Muscle of arm (tissue), 14 donors: ENCODE measurements around the gene MGAT4A. TPM values are rescaled to one million over a fixed set of nuclear protein-coding genes. Genes with fewer than 3 reads are reported as not detected.

Source experiments
- DNase-seq: peaks from one replicate; pipeline ENCODE4 v3.0.0-alpha.2; 2013
- long read RNA-seq, 11 donors: transcript quantifications; one replicate each; lab custom pipeline, GENCODE V29; 2026
- polyA plus RNA-seq, 12 donors: library from polyadenylated mRNA; unstranded; fragments of 120-200 nt; gene quantifications; one replicate each; pipeline ENCODE4 v1.2.1, GENCODE V29; 2013; ENCODE audit not compliant: insufficient read length in 12 of 12

The MGAT4A gene
- 1 to 10 TPM in 11 of 12 donors, not detected in 1; 3.9 to 9.0 (median 6.1) TPM for polyA plus RNA-seq
- long read RNA-seq, donor 1, full-length matches to known transcripts: 4 of 4 reads
- long read RNA-seq, donor 1, partial matches to known transcripts: 0 of 4 reads
- long read RNA-seq, donor 1, other reads (novel, unspliced or antisense): 0 of 4 reads
- long read RNA-seq, donor 2: 0 reads
- long read RNA-seq, donor 3: 0 reads
- long read RNA-seq, donor 4: 0 reads
- long read RNA-seq, donor 5: 0 reads
- long read RNA-seq, donor 6: 0 reads
- long read RNA-seq, donor 7: 0 reads
- long read RNA-seq, donor 8, full-length matches to known transcripts: 1 of 1 reads
- long read RNA-seq, donor 8, partial matches to known transcripts: 0 of 1 reads
- long read RNA-seq, donor 8, other reads (novel, unspliced or antisense): 0 of 1 reads
- long read RNA-seq, donor 9, full-length matches to known transcripts: 1 of 1 reads
- long read RNA-seq, donor 9, partial matches to known transcripts: 0 of 1 reads
- long read RNA-seq, donor 9, other reads (novel, unspliced or antisense): 0 of 1 reads
- long read RNA-seq, donor 10, full-length matches to known transcripts: 2 of 2 reads
- long read RNA-seq, donor 10, partial matches to known transcripts: 0 of 2 reads
- long read RNA-seq, donor 10, other reads (novel, unspliced or antisense): 0 of 2 reads
- long read RNA-seq, donor 11, full-length matches to known transcripts: 1 of 1 reads
- long read RNA-seq, donor 11, partial matches to known transcripts: 0 of 1 reads
- long read RNA-seq, donor 11, other reads (novel, unspliced or antisense): 0 of 1 reads

DNA sequence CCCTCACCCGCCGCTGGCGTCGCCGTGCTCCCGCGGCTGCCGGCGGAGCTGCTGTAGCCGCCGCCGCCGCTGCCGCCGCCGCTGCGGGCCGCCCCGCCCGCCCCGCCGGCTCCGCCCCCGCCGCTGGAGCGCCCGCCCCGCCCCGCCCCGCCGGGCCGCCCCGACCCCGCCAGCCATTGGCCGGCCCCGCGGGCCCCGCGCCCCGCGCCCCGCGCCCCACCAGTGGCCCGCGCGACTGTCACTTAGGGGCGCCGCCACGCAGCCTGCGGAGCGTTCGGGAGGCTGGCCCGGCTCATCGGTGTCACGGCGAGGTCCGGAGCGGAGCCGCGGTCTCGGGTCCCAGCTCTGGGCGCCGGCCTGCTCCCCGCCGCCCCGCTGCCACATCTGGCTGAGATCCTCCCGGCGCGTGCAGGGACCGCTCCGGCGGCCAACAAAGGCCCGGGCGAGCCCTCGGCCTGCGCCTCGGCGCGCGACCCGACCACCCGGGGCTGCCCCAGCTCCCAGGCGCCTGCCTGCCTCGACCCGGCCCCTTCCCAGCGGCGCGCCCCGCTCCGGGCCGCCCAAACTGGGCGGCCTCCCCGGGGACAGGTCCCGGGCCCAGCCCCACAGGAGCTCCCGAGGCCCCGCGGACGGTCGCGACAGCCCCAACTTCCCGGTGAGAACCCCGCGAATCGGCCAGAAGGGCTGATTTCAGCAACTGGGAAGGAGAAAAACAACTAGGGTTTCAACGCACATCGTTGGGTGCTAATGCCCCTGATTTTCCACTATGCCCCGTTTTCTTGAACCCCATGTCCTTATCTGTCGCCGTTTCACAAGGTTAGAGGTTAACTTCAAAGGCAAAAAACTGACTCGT lies at the start of gene MGAT4A:
TSS of gene MGAT4A (minus strand) at position 92 of the 853 bp plus-strand sequence. CDS start 4,800 bp downstream, outside the sequence.
- no peak for DNase-seq

- no peak for DNase-seq
Measured at GRCh38 chr2:98778741-98779483, 48.0 kb upstream of the MGAT4A start.

GRCh38 chr2:98778151-98778550 lies 47.2 kb upstream of the MGAT4A start:
- no peak for DNase-seq

GRCh38 chr2:98777710-98778109 lies 46.8 kb upstream of the MGAT4A start:
- no peak for DNase-seq

DNA sequence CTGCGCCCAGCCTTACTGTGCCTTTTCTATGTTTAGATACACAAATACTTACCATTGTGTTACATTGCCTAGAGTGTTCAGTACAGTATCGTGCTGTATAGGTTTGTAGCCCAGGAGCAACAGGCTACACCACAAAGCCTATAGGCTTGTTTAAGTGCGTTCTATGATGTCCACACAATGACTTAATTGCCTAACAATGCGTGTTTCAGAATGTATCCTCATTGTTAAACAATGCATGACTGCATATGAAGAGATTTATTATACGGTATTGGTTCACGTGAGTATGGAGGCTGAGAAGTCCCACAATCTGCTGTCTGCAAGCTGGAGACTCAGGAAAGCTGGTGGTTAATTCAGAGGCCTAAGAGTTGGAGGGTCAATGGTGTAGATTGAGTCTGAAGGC lies 46.1 kb upstream of the MGAT4A start:
- DNase-seq: no peak

DNA sequence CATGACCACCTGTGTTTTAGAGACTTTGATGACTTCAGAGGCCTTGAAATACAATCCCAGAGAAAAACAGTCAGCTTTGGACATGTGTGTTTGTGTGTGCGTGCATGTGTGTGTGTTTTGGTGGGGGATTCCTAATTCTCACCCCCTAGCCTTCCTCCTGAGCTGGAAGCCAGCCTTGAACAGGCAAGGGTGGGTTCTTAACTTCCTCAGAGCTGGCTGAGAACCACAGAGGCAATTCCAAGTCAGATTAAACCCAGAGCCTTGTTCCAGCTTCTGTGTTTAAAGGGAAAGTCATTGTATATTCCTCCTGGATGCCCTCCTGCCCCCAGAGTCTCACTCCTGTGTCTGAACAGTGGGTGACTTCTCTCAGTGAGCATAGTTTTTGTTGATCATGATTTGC lies 45.2 kb upstream of the MGAT4A start:
- no peak for DNase-seq

DNA sequence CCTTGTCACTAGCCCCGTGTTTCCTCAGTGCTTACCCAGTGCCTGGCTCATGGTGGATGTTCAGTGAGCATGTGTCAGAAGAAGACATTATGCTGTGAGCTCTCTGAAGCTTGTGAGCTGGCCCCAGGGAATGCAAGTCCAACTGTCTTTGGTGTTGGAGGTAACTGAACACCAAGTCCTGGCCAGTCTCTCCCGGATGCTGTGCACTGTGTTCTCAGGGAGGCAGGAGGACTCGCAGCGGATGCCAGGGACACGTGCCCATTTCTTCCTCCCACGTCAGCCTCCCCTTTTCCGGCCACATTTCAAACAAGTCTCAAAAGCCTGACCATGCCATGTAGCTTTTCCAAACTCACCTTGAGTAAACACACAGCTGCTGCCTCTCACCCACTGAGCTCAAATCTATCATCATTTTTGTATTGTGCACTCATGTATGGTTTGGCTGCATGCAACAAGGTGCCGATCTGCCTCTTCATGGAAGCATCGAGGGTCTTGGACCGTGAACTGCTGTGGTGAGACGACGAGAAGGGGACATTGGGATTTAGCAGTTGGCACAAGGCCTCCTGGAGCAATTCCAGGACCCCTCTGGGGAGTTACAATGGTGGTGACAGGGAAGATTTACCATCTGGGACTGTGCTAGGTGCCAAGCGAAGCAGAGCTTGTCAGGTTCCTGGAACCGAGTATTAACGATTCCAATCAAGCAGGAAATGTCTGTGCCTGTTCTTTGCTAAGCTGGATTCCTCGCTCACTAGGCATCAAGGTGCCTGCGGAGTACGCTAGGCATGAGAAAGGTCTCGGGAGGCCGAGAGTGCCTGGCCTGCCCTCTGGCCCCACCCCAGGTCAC lies 44.4 kb upstream of the MGAT4A start:
- no peak for DNase-seq

DNA sequence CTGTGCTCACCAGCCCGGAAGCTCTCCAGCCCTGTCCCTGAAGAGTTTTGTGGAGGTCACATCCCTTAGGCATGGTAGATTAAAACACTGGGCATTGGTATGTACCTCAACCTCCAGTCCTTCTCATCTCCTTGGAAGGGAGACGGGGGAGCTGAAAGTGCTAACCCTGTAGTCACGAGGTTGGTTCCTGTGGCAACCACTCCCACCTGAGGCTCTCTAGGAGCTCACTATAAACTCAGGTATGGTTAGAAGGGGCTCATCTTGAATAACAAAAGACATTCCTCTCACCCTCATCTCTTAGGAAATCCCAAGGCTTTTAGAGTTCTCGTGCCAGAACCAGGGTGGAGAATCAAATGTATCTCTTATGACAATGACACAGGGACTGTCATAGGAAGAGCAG lies 43.0 kb upstream of the MGAT4A start:
- no peak for DNase-seq

- DNase-seq: no peak
Measured at GRCh38 chr2:98773169-98773568, 42.2 kb upstream of the MGAT4A start.

- DNase-seq: no peak
Measured at GRCh38 chr2:98772536-98772935, 41.6 kb upstream of the MGAT4A start.

DNA sequence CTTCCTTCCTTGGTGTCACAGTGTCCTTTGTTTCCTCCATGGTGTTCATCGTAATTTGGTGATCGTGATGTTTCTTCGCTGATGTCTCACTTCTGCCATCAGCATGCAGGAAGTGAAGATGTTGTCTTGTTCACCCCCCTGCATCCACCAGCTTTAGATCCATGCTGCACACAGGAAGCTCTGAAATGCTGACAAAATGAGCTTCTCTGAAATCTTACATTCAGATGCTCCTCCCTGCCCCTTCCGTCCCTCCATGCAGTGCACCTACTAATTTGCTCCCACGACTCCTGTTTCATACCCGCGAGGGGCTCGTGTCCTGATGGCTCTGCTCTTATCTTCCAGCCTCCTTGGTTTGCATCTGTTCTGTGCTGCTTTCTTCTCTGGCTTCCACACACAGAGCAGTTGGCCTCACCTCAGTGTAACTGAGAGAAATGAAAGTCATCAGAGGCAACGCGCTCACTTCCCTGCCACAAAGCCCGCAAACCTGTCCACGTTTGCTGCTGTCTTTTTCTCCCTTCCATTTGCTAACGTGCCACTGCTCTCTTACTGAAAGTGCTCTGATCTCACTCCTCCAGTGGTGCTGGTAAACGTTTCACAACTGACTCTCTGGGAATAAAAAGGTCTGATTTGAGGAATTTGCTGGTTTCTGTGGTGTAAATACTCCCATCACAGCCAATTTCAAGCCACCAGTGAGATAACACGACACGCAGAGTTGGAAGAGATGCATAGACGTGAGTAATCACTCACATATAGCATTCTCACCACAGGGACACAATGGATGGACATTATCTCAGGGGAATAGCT lies 41.0 kb upstream of the MGAT4A start:
- DNase-seq: no peak

- DNase-seq: no peak
Measured at GRCh38 chr2:98771264-98771663, 40.3 kb upstream of the MGAT4A start.

- no peak for DNase-seq
Measured at GRCh38 chr2:98769784-98770183, 38.9 kb upstream of the MGAT4A start.

- no peak for DNase-seq
Measured at GRCh38 chr2:98769114-98769476, 38.2 kb upstream of the MGAT4A start.

DNA sequence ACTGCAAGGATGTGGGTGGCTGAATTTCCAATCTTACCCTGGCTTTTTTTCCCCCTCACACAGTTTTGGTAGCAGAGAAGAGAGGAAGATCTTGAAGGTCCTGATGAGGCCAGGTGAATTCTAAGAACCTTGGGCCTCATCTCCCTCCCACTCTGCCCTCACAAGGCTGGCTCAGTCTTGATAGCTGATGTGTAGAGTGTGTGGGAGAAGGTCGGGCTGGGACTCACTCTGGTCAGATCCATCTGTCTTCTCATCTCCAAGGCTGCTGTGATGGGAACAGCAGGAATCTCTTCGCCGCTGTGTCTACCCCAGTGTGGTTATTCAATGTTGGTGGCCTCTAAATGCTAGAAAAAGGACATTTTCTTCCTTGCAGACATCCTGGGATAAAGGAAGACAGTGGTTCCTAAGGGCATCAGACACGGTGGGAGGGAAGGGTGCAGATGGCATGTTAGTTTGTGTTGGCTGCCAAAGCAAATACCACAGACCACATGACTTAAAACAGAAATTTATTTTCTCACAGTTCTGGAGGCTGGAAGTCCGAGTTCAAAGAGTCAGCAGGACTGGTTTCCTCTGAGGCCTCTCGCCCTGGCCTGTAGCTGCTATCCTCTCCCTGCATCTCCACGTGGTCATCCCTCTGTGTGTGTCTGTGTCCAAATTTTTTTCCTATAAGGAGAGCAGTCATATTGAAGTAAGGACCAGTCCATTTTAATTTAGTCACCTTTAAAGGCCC lies 37.6 kb upstream of the MGAT4A start:
- no peak for DNase-seq

- DNase-seq: no peak
Measured at GRCh38 chr2:98764499-98764898, 33.6 kb upstream of the MGAT4A start.

- no peak for DNase-seq
Measured at GRCh38 chr2:98763209-98763951, 32.4 kb upstream of the MGAT4A start.

DNA sequence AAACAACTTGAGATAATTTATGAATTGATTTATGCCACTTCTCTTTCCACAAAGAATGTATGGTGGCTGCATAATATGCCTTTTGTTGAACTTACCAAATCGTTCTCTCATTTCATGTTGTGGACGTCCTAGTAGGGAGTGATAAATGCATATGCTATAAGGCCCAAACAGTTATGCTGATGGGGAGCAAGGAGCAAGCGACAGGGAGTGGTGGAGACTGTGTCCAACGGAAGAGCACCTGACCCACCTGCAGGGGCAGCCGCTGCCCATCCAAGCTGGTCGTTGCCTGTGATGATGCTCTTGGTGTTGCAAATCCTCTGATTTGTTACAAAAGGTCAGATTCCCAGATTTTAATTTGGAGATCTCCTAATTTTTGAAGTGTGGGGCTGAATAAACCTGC lies 31.0 kb upstream of the MGAT4A start:
- DNase-seq: no peak
